ENCODE results near the gene ACOT12. TPM values are rescaled to one million over a fixed set of nuclear protein-coding genes. Genes with fewer than 3 reads are reported as not detected.

The ACOT12 gene
- total RNA-seq, 1 experiment from 2014 or later = not detected

GRCh38 chr5:81292130-81292529 lies 101.8 kb downstream of the ACOT12 start:
- no peak overlapping the region for H2BK12ac ChIP-seq (ENCODE audit: insufficient read length, low read depth, low read length)
- no peak overlapping the region for H3K9ac ChIP-seq (ENCODE audit: extremely low read depth, insufficient read length, low read length)
- H2BK120ac ChIP-seq (ENCODE audit: low read depth, low read length, poor library complexity, severe bottlenecking) = no peak overlapping the region
- no peak for DNase-seq
- H2BK15ac ChIP-seq (ENCODE audit: low read depth, low read length) = no peak overlapping the region
- H3K79me1 ChIP-seq (ENCODE audit: insufficient read depth, low read depth, low read length, poor library complexity, severe bottlenecking) = peaks cover 9% of the 10 kb centered on the region
- H4K91ac ChIP-seq (ENCODE audit: insufficient read length, low read depth, low read length) = no peak overlapping the region
- no peak overlapping the region for H3K18ac ChIP-seq (ENCODE audit: insufficient read length, low read depth, low read length)
- no peak overlapping the region for H3K23ac ChIP-seq (ENCODE audit: insufficient read length, low read depth, low read length)
- no peak overlapping the region for H3K56ac ChIP-seq (ENCODE audit: insufficient read length, low read depth, low read length)
- H3K4me1 ChIP-seq (ENCODE audit: insufficient read depth, low read length) = no peaks in the 10 kb centered on the region
- no peak overlapping the region for H3T11ph ChIP-seq (ENCODE audit: low read length)
- H3K36me3 Mint-ChIP-seq (ENCODE audit: insufficient read depth in 1 of 3, low read depth in 3 of 3) = peaks cover 27 to 43% (median 42%) of the 10 kb centered on the region in 3 experiments
- H4K8ac ChIP-seq (replicated peaks; ENCODE audit: insufficient read length, low read depth, low read length) = no peak overlapping the region
- H3K79me2 ChIP-seq (ENCODE audit: insufficient read depth, low read length) = peaks cover 18% of the 10 kb centered on the region; the same call in 1 of the 2 replicates
- no peak overlapping the region for H2AFZ ChIP-seq (ENCODE audit: low read length)
- H2BK20ac ChIP-seq (ENCODE audit: low read depth, low read length, poor library complexity, severe bottlenecking) = no peak overlapping the region
- H3K27ac ChIP-seq (ENCODE audit: insufficient read length, low read depth, low read length) = no peak overlapping the region
- no peak for TF ChIP-seq CTCF (conservative IDR thresholded peaks at IDR 0.05)
- H3K27me3 ChIP-seq (ENCODE audit: insufficient read depth, low read length) = no peaks in the 10 kb centered on the region
- H3K4me2 ChIP-seq (ENCODE audit: insufficient read depth, insufficient read length, low read length) = no peak overlapping the region
- H4K5ac ChIP-seq (ENCODE audit: insufficient read length, low read depth, low read length) = no peak overlapping the region
- no peaks in the 10 kb centered on the region for H3K23me2 ChIP-seq (ENCODE audit: insufficient read length, low read depth, low read length, poor library complexity, severe bottlenecking)
- H3K27me3 Mint-ChIP-seq (ENCODE audit: low read depth) = no peaks in the 10 kb centered on the region; the same call in 1 of the 2 replicates
- no peak overlapping the region for H3K27ac Mint-ChIP-seq
- H3K14ac ChIP-seq (ENCODE audit: insufficient read depth, low read length) = no peak overlapping the region
- no peak overlapping the region for H3K4ac ChIP-seq (ENCODE audit: low read depth, low read length)
- no peak overlapping the region for H2AK5ac ChIP-seq (ENCODE audit: insufficient read length, low read length)
- no peaks in the 10 kb centered on the region for H4K20me1 ChIP-seq (ENCODE audit: control insufficient read depth, insufficient read depth, insufficient read length)
- H3K9me3 Mint-ChIP-seq = peaks cover 24 to 29% of the 10 kb centered on the region in 2 experiments
- H2BK5ac ChIP-seq (ENCODE audit: insufficient read length, low read length) = no peak overlapping the region
- H3K9me3 ChIP-seq (ENCODE audit: control insufficient read depth, low read depth, low read length) = peaks cover 10% of the 10 kb centered on the region
- H3K4me1 Mint-ChIP-seq = no peaks in the 10 kb centered on the region
- no peak overlapping the region for H3K4me3 Mint-ChIP-seq
- no CpG with 5 or more reads among the region's 2 CpGs for WGBS (ENCODE audit: extremely low coverage, insufficient read length, low lambda C conversion rate)

Data from H9 (cell line).